Smooth muscle cell of the pulmonary artery (primary cell): ENCODE data around the gene LSM12. TPM values are rescaled to one million over a fixed set of nuclear protein-coding genes. Genes with fewer than 3 reads are reported as not detected.

Experiments
- total RNA-seq: library from RNA; depleted of rRNA; stranded (reverse); fragments of >200 nt; gene quantifications from 2 replicates; pipeline ENCODE4 v1.2.3, GENCODE V29; 2014

LSM12 gene
- total RNA-seq: 21.3 and 23.3 TPM in 2 replicates

DNA sequence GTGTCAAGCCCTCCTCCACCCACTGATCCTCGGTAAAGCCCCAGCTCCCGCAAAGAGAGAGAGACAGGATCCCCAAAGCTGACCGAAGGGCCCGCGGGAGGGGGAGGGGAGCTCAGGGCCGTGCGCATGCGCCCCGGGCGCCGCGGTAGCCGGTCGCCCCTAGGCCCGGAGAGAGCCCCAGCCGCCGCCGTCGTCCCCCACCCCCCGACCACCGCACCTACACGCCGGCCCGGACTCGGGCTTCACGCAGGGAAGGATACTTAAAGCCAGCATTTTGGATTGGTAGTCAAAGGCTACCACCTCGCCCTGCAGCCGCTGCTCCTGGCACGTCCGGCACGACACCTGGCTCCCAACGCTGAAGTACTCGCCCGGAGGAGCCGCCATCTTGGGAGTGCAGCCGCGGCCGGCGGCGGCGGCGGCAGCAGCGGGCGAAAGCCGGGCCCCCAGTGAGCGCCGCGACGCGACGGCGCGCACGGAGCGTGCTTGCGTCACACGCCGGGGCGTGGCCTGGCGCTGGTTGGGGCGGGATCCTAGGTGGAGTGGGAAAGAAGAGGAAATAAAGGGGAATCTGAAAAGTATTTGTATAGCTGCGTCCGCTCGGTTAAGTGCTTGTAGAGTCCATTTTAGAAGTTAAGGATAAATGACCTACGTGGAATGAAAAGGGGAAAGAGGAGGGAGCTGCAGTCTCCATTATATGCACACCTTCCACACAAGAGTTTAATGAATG, at the start of gene LSM12:
Gene LSM12 (minus strand): TSS at position 468 of the 727 bp plus-strand sequence. CDS start 84 bp downstream, at position 384.

GRCh38 chr17:44070455-44071197, 4.2 kb upstream of the LSM12 start, which contains the start of gene G6PC3:
Gene G6PC3 (plus strand): TSS chr17:44070735. CDS start chr17:44070966, 231 bp downstream.

GRCh38 chr17:44014437-44015172, 51.9 kb downstream of the LSM12 start, which contains the start of gene TMEM101:
Gene TMEM101 (minus strand): TSS chr17:44014963. CDS start chr17:44014952, 11 bp downstream.

DNA sequence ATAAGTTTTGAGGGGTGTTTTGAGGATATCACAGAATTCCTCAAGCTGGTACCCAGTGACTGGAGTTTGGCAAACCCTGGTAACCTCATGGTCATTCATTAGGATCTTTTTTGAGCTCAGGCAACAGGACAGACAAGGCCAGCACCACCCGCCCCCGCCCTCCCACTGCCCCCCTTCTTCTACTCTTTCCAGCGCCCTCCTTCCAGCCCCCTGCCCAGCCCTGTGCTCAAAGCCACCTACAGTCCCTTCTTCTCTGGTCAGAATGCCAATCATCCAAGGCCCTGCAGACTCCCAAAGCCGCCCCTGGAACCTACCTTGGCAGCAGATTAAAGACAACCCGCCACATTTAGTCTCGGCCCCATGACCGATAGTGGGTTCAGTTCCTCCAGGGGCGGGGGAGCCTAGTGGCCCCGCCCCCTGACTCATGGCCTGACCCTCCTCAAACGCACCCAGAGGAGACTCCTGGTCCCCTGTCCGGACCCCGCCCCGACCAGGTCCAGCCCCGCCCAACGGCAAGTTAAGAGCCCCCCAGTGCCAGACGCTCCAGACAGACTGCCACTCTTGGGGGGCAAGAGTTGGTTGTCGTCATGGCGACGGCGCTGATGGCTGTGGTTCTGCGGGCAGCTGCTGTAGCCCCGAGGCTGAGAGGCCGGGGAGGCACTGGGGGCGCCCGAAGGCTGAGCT, 62.3 kb downstream of the LSM12 start, which contains the start of gene NAGS:
Gene NAGS (plus strand): TSS at position 546 of the 684 bp plus-strand sequence. CDS start 42 bp downstream, at position 588.

Other genes with a start within 250 kb of the LSM12 start
- gene MPP3, start 233.5 kb downstream of the LSM12 start, total RNA-seq: 9.2 and 18.6 TPM in 2 replicates
- not detected in 2 replicates for gene CD300LG, start 219.5 kb downstream of the LSM12 start, total RNA-seq
- gene MPP2, start 159.1 kb downstream of the LSM12 start, total RNA-seq: 5.1 and 10.7 TPM in 2 replicates
- gene PPY, start 124.2 kb downstream of the LSM12 start, total RNA-seq: not detected in 2 replicates
- gene PYY, start 112.7 kb downstream of the LSM12 start, total RNA-seq: not detected in 2 replicates
- 1.0 and 2.7 TPM in 2 replicates for gene NAGS, start 62.0 kb downstream of the LSM12 start, total RNA-seq
- 63.0 and 66.7 TPM in 2 replicates for gene TMEM101, start 51.7 kb downstream of the LSM12 start, total RNA-seq
- gene G6PC3, start 4.1 kb upstream of the LSM12 start, total RNA-seq: 29.9 and 33.6 TPM in 2 replicates
- gene HDAC5, start 57.0 kb upstream of the LSM12 start, total RNA-seq: 59.1 and 95.5 TPM in 2 replicates
- gene HROB, start 75.3 kb upstream of the LSM12 start, total RNA-seq: 0.85 and 0.99 TPM in 2 replicates
- 0.33 and 0.40 TPM in 2 replicates for gene ASB16, start 104.0 kb upstream of the LSM12 start, total RNA-seq
- gene TMUB2, start 120.3 kb upstream of the LSM12 start, total RNA-seq: 35.6 and 38.0 TPM in 2 replicates
- 49.3 and 50.2 TPM in 2 replicates for gene ATXN7L3, start 133.2 kb upstream of the LSM12 start, total RNA-seq
- gene UBTF, start 153.0 kb upstream of the LSM12 start, total RNA-seq: 37.5 and 41.2 TPM in 2 replicates
- gene SLC4A1, start 201.5 kb upstream of the LSM12 start, total RNA-seq: not detected in 2 replicates
- 0.13 and 0.20 TPM in 2 replicates for gene RUNDC3A, start 241.9 kb upstream of the LSM12 start, total RNA-seq